Astrocyte of the hippocampus (primary cell): ENCODE measurements around the gene EML1.

Source experiments
- DNase-seq: peaks from one replicate; pipeline ENCODE4 v3.0.0; 2011; ENCODE audit warnings: low read depth, low spot score

The EML1 gene

GRCh38 chr14:99824776-99825175 lies 31.6 kb downstream of the EML1 start:
- no peak for DNase-seq

- DNase-seq, result no peak
Measured at GRCh38 chr14:99829450-99829849, 36.2 kb downstream of the EML1 start.

GRCh38 chr14:99831303-99831702 lies 38.1 kb downstream of the EML1 start:
- DNase-seq, result no peak

- peak; percentile 32 for DNase-seq
Measured at GRCh38 chr14:99831903-99832685, 38.9 kb downstream of the EML1 start.

- no peak for DNase-seq
Measured at GRCh38 chr14:99837822-99838221, 44.6 kb downstream of the EML1 start.

- DNase-seq, result peak; percentile 93
Measured at GRCh38 chr14:99838639-99839134, 45.5 kb downstream of the EML1 start.

- no peak for DNase-seq
Measured at GRCh38 chr14:99839696-99840095, 46.5 kb downstream of the EML1 start.

- no peak for DNase-seq
Measured at GRCh38 chr14:99840265-99840664, 47.1 kb downstream of the EML1 start.

GRCh38 chr14:99840774-99841305 lies 47.6 kb downstream of the EML1 start:
- no peak for DNase-seq

- no peak for DNase-seq
Measured at GRCh38 chr14:99841436-99842071, 48.3 kb downstream of the EML1 start.

GRCh38 chr14:99842141-99842540 lies 48.9 kb downstream of the EML1 start:
- DNase-seq, result peak; percentile 40

GRCh38 chr14:99846808-99847207 lies 53.6 kb downstream of the EML1 start:
- no peak for DNase-seq

- no peak for DNase-seq
Measured at GRCh38 chr14:99850709-99851108, 57.5 kb downstream of the EML1 start.

- no peak for DNase-seq
Measured at GRCh38 chr14:99852578-99852977, 59.4 kb downstream of the EML1 start.

GRCh38 chr14:99853206-99853605 lies 60.0 kb downstream of the EML1 start:
- DNase-seq, result no peak

GRCh38 chr14:99854831-99855230 lies 61.6 kb downstream of the EML1 start:
- no peak for DNase-seq

- no peak for DNase-seq
Measured at GRCh38 chr14:99855271-99855670, 62.1 kb downstream of the EML1 start.

- DNase-seq, result no peak
Measured at GRCh38 chr14:99857551-99857950, 64.3 kb downstream of the EML1 start.

- DNase-seq, result no peak
Measured at GRCh38 chr14:99860219-99860618, 67.0 kb downstream of the EML1 start.

GRCh38 chr14:99862136-99862535 lies 68.9 kb downstream of the EML1 start:
- peak; percentile 49 for DNase-seq

- DNase-seq, result no peak
Measured at GRCh38 chr14:99863059-99863458, 69.8 kb downstream of the EML1 start.

GRCh38 chr14:99865408-99865807 lies 72.2 kb downstream of the EML1 start:
- DNase-seq, result no peak

GRCh38 chr14:99870617-99871016 lies 77.4 kb downstream of the EML1 start:
- DNase-seq, result no peak
